CD4-positive, alpha-beta T cell treated with Interleukin-17A for 1 hour (primary cell): ENCODE measurements around the gene TMEM41B.
"Not testable (repeated sequence)": the region's sequence is repeated elsewhere in the genome, so short reads cannot be mapped to it uniquely, and the experiment has no call there.

Source experiments
- DNase-seq: peaks from one replicate; pipeline ENCODE4 v3.0.0-alpha.2; 2020

Gene TMEM41B

GRCh38 chr11:9302448-9302847 is 11.9 kb downstream of the TMEM41B start:
- DNase-seq: no peak

- DNase-seq: no peak
Measured at GRCh38 chr11:9301720-9302119, 12.7 kb downstream of the TMEM41B start.

GRCh38 chr11:9293646-9294045 is 20.7 kb downstream of the TMEM41B start:
- no peak for DNase-seq

GRCh38 chr11:9285850-9286587 is 28.4 kb downstream of the TMEM41B start:
- DNase-seq: no peak

- peak; percentile 70 for DNase-seq
Measured at GRCh38 chr11:9280655-9281301, 33.6 kb downstream of the TMEM41B start.

GRCh38 chr11:9277176-9277575 is 37.2 kb downstream of the TMEM41B start:
- no peak for DNase-seq

- no peak for DNase-seq
Measured at GRCh38 chr11:9276571-9276970, 37.8 kb downstream of the TMEM41B start.

GRCh38 chr11:9274499-9275258 is 39.7 kb downstream of the TMEM41B start:
- DNase-seq: no peak

GRCh38 chr11:9273376-9274336 is 40.7 kb downstream of the TMEM41B start:
- peak; percentile 24 for DNase-seq

GRCh38 chr11:9269492-9270013 is 44.8 kb downstream of the TMEM41B start:
- no peak for DNase-seq

GRCh38 chr11:9267680-9268079 is 46.7 kb downstream of the TMEM41B start:
- no peak for DNase-seq

- no peak for DNase-seq
Measured at GRCh38 chr11:9266926-9267325, 47.5 kb downstream of the TMEM41B start.

GRCh38 chr11:9266132-9266736 is 48.2 kb downstream of the TMEM41B start:
- DNase-seq: no peak

- DNase-seq: peak; percentile 73
Measured at GRCh38 chr11:9265211-9266131, 48.9 kb downstream of the TMEM41B start, which contains the start of gene DENND5A. DENND5A (minus strand) TSS chr11:9265350; CDS start chr11:9265069, 281 bp downstream.

GRCh38 chr11:9264316-9265210 is 49.8 kb downstream of the TMEM41B start:
- DNase-seq: no peak

- peak; percentile 63 for DNase-seq
Measured at GRCh38 chr11:9263840-9264315, 50.5 kb downstream of the TMEM41B start.

GRCh38 chr11:9260838-9261146 is 53.6 kb downstream of the TMEM41B start:
- peak; percentile 23 for DNase-seq

GRCh38 chr11:9259981-9260837 is 54.2 kb downstream of the TMEM41B start:
- DNase-seq: no peak

- not testable (repeated sequence) for DNase-seq
Measured at GRCh38 chr11:9258279-9258678, 56.1 kb downstream of the TMEM41B start.
